Sigmoid colon (tissue), 7 donors: ENCODE results near the gene RNF208. TPM values are rescaled to one million over a fixed set of nuclear protein-coding genes. Genes with fewer than 3 reads are reported as not detected.
"Not testable (repeated sequence)": the region's sequence is repeated elsewhere in the genome, so short reads cannot be mapped to it uniquely, and the experiment has no call there.

ENCODE experiments used
- DNase-seq: peaks from one replicate; pipeline ENCODE4 v3.0.0-alpha.2; 2019
- H3K27ac ChIP-seq, 4 donors: fragments of 200-600 bp; sonication (generic); one replicate each; pipeline ENCODE4 v1.5.1; 2016 to 2019; ENCODE audit warnings: mild to moderate bottlenecking in 1 of 4
- H3K27me3 ChIP-seq, 3 donors: fragments of 200-600 bp; sonication (generic); one replicate each; pipeline ENCODE4 v1.5.1; 2019; ENCODE audit warnings: mild to moderate bottlenecking in 1 of 3
- H3K36me3 ChIP-seq, 4 donors: fragments of 200-600 bp; sonication (generic); one replicate each; pipeline ENCODE4 v1.5.1; 2016 to 2019
- H3K4me1 ChIP-seq, 4 donors: fragments of 200-600 bp; sonication (generic); one replicate each; pipeline ENCODE4 v1.5.1; 2017 to 2019
- H3K4me3 ChIP-seq, 4 donors: fragments of 200-600 bp; sonication (generic); one replicate each; pipeline ENCODE4 v1.5.1; 2017 to 2019; ENCODE audit warnings: mild to moderate bottlenecking in 2 of 4, moderate library complexity in 1 of 4
- H3K9me3 ChIP-seq, 4 donors: fragments of 200-600 bp in 3 of 4; sonication (generic) in 3 of 4; one replicate each; pipeline versions ENCODE4 v1.5.1 to v1.6.1; 2013 to 2019
- EP300 ChIP-seq, 4 donors: sonication (generic); formaldehyde crosslinking; IDR thresholded peaks; one replicate each; pipeline ENCODE4 v1.6.1; 2017; ENCODE audit warnings: antibody characterized with exemption in 4 of 4
- POLR2A ChIP-seq, 2 donors: fragments of 450-650 bp; IDR thresholded peaks; one replicate each; pipeline ENCODE4 v1.6.1; 2016; ENCODE audit warnings: antibody characterized with exemption in 2 of 2, mild to moderate bottlenecking in 2 of 2, moderate library complexity in 2 of 2
- POLR2AphosphoS5 ChIP-seq, 4 donors: sonication (generic); formaldehyde crosslinking; IDR thresholded peaks; one replicate each; pipeline ENCODE4 v1.6.1; 2017; ENCODE audit warnings: antibody characterized with exemption in 4 of 4
- WGBS, 2 donors: extraction: QIAGEN DNeasy Blood & Tissue Kit; methylation state at CpG; one replicate each; pipeline ENCODE4 v1.1.7; 2013; 5-methylcytosine and 5-hydroxymethylcytosine counted together
- intact Hi-C: fragments of 100-400 bp; cut with DNase I; formaldehyde crosslinking; loops from one replicate; pipeline ENCODE4 v1.15.1; 2023
- polyA plus RNA-seq, 3 donors: library from polyadenylated mRNA; stranded (reverse); fragments of 200-250 nt; gene quantifications; one replicate each; pipeline ENCODE4 v1.2.3, GENCODE V29; 2013
- total RNA-seq, 4 donors: library from RNA; depleted of rRNA; stranded (reverse); fragments of >200 nt; gene quantifications; one replicate each; pipeline ENCODE4 v1.1.0, GENCODE V29; 2016
- TF ChIP-seq, protein P1 (sequence below), 4 experiments: fragments of 450-650 bp in 3 of 4; fragments of 200-600 bp in 1 of 4; IDR thresholded peaks; one replicate each; pipeline ENCODE4 v1.5.1; 2016 to 2019; ENCODE audit warnings: antibody characterized with exemption in 4 of 4, mild to moderate bottlenecking in 3 of 4, moderate library complexity in 2 of 4
- donor health status: healthy with polysubstance abuse.
- donor health status: Bipolar disorder and iron deficiency.
- donor health status: healthy.

Gene RNF208
- total and polyA plus RNA-seq, 7 donors: 0.54 to 8.8 (median 3.4) TPM; not detected in 1

DNA sequence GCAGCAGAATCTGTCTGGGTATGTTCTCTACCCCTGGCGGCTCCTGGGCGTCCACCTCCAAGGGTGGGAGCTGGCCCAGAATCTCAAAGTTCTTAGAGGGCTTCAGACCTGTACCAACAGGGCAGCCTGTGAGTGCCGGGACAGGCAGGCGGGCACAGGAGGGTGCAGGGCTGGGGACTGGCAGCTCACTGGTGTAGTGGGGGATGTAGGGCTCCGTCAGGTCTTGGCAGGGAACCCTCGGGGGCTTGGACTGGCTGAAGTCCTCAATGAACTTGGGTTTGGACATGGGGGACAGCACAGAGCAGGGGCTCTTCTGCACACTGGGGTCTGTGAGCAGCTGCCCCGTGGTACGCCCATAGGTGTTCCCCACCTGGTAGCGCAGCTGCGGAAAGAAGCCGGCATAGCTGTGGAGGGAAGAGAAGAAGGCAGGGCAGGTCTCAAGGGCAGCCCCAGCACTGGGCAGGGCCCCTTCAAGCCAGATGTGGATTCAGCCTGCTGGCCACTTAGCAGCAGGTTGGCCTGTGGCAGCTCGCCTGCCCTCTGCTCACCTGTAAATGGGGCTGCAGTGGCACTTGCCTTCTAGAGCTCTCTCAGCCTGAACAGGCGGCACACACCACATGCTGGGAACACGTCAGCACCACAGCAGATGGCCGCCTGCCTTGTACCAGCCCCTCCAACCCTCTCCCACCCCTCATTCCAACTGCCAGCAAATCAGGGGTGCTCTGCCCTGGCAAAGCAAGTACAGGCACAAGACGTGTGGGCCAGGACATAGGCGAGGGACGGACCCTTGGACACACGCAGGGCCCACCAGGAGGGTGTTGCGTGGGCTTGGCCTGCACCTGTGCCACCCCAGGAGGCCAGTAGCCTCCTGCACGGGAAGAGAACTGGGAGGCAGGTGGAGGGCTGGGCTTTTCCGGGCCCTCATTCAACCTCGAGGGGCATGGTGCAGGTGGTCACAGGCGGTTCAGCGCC lies 23.7 kb upstream of the RNF208 start:
- intact Hi-C loops: no loop called here
- DNase-seq: no peak

DNA sequence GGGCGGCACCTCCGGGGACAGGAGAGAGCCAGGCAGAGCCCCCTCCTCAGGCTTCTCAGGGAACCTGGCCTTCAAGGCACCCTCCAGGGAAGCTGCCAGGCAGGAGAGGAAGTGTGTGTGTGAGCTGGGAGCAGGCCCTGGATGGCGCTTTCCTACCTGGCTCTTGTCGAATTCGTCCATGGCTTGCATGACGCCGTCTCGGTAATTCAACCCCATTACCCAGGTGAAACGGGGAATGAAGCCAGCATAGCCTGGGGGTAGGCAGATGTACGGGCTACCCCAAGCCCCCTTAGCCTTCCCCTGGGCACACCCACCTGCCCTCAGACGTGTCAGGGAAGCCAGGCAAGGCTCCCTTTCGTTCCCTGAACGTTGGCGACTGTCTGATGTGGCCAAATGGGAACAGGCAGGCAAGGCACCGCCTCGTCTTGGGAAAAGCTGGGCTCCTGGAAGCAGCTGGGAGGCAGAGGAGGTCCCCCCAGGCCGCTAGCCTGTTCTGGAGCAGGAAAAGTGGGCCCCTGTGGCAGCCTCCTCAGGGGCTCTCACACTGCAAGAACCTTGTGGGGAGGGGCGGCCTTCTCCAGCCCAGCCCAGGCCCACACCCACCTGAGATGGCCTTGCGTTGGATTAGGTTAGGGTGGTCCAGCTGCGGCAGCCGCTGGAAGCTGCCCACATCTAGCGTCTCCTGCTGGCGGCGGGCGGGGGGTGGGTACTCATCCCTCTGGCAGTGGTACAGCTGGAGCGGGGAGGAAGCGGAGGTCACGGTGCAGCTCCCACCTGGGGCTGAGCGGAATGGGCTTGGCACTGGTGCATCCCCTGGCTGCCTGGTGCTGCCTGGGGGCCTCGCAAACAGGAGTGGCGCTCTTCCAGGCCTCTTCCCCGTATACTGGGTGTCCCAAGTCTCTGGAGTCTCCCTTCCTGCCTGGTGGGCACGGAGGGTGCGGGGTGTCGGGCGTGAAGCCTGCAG lies 22.7 kb upstream of the RNF208 start:
- no peak overlapping the region for H3K27ac ChIP-seq
- 81% methylated on average over 36 of the region's 36 CpGs for WGBS, 2 donors
- no peaks in the 10 kb centered on the region for H3K9me3 ChIP-seq
- no peak for DNase-seq
- no peak overlapping the region for H3K4me3 ChIP-seq
- peaks cover 2 to 38% (median 24%) of the 10 kb centered on the region in 4 donors for H3K4me1 ChIP-seq
- intact Hi-C loops: no loop called here
- peaks cover 4 to 19% (median 15%) of the 10 kb centered on the region in 4 donors for H3K36me3 ChIP-seq
- no peak for TF ChIP-seq POLR2AphosphoS5 (IDR thresholded peaks at IDR 0.05)
- TF ChIP-seq, protein P1, sequence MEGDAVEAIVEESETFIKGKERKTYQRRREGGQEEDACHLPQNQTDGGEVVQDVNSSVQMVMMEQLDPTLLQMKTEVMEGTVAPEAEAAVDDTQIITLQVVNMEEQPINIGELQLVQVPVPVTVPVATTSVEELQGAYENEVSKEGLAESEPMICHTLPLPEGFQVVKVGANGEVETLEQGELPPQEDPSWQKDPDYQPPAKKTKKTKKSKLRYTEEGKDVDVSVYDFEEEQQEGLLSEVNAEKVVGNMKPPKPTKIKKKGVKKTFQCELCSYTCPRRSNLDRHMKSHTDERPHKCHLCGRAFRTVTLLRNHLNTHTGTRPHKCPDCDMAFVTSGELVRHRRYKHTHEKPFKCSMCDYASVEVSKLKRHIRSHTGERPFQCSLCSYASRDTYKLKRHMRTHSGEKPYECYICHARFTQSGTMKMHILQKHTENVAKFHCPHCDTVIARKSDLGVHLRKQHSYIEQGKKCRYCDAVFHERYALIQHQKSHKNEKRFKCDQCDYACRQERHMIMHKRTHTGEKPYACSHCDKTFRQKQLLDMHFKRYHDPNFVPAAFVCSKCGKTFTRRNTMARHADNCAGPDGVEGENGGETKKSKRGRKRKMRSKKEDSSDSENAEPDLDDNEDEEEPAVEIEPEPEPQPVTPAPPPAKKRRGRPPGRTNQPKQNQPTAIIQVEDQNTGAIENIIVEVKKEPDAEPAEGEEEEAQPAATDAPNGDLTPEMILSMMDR (IDR thresholded peaks at IDR 0.05): no peak
- no peak for TF ChIP-seq POLR2A (IDR thresholded peaks at IDR 0.05)
- no peak for TF ChIP-seq EP300 (IDR thresholded peaks at IDR 0.05)
- H3K27me3 ChIP-seq: no peaks in the 10 kb centered on the region

More for the DNA sequence above, 23.7 kb upstream of the RNF208 start:
- Histone ChIP-seq H3K4me1 (peaks cover 2 to 30% (median 20%) of the 10 kb centered on the region in 4 donors), H3K4me3 (no peak overlapping the region), H3K36me3 (peaks cover 4 to 19% (median 15%) of the 10 kb centered on the region in 4 donors), H3K27me3 (no peaks in the 10 kb centered on the region), H3K9me3 (no peaks in the 10 kb centered on the region), H3K27ac (no peak overlapping the region)
- WGBS, 2 donors: 91 to 93% methylated on average over 25 of the region's 25 CpGs
- no peak for TF ChIP-seq POLR2A (IDR thresholded peaks at IDR 0.05)

- H3K27ac ChIP-seq: no peak overlapping the region
- H3K36me3 ChIP-seq: peaks cover 4 to 19% (median 15%) of the 10 kb centered on the region in 4 donors
- WGBS, 2 donors: 56 to 72% methylated on average over 15 of the region's 15 CpGs
- no peaks in the 10 kb centered on the region for H3K27me3 ChIP-seq
- intact Hi-C loops: no loop called here
- H3K4me3 ChIP-seq: no peak overlapping the region
- TF ChIP-seq POLR2A (IDR thresholded peaks at IDR 0.05) (no peak), EP300 (IDR thresholded peaks at IDR 0.05) (no peak), POLR2AphosphoS5 (IDR thresholded peaks at IDR 0.05) (no peak)
- TF ChIP-seq, protein P1 (IDR thresholded peaks at IDR 0.05): no peak
- peaks cover 2 to 47% (median 33%) of the 10 kb centered on the region in 4 donors for H3K4me1 ChIP-seq
- H3K9me3 ChIP-seq: no peaks in the 10 kb centered on the region
- no peak for DNase-seq
Measured at GRCh38 chr9:137243626-137244485, 21.8 kb upstream of the RNF208 start.

- 63 to 88% methylated on average over 18 of the region's 18 CpGs for WGBS, 2 donors
- H3K4me3 ChIP-seq, H3K27me3 ChIP-seq, H3K27ac ChIP-seq, H3K9me3 ChIP-seq, intact Hi-C loops, DNase-seq: not testable (repeated sequence)
- H3K36me3 ChIP-seq: peaks cover 4 to 19% (median 15%) of the 10 kb centered on the region in 4 donors
- H3K4me1 ChIP-seq: peaks cover 2 to 53% (median 38%) of the 10 kb centered on the region in 4 donors
Measured at GRCh38 chr9:137243266-137243625, 21.2 kb upstream of the RNF208 start.
